RWPE2 (cell line): ENCODE data around the gene CTDSP2.
A peak's percentile ranks its signal among the peaks of the same experiment; 100 is the strongest.

Experiments
- ATAC-seq: fragments of 200-7000 bp; cut with Tn5 transposase; 3 replicates; pipeline ENCODE4 v1.9.1; 2021; ENCODE audit warnings: low read depth
- DNase-seq: peaks from one replicate; pipeline ENCODE4 v3.0.0-alpha.2; 2020; ENCODE audit warnings: low spot score
- H3K27ac ChIP-seq: fragments of 450-650 bp; 2 replicates; pipeline ENCODE4 v1.5.1; 2017; ENCODE audit warnings: mild to moderate bottlenecking; ENCODE audit not compliant: poor library complexity, severe bottlenecking
- H3K27me3 ChIP-seq: fragments of 250-450 bp; sonication (Bioruptor Pico); 2 replicates; pipeline ENCODE4 v1.5.1; 2021; ENCODE audit warnings: mild to moderate bottlenecking, moderate library complexity; ENCODE audit not compliant: insufficient read depth, poor library complexity, severe bottlenecking
- H3K36me3 ChIP-seq: fragments of 250-450 bp; sonication (Bioruptor Pico); 2 replicates; pipeline ENCODE4 v1.5.1; 2020; ENCODE audit warnings: low read depth, mild to moderate bottlenecking, moderate library complexity
- H3K4me1 ChIP-seq: fragments of 250-450 bp; sonication (Bioruptor Pico); 2 replicates; pipeline ENCODE4 v1.5.1; 2021; ENCODE audit warnings: mild to moderate bottlenecking, moderate library complexity; ENCODE audit not compliant: insufficient read depth, poor library complexity, severe bottlenecking
- H3K4me3 ChIP-seq: fragments of 250-450 bp; sonication (Bioruptor Pico); 2 replicates; pipeline ENCODE4 v1.5.1; 2021; ENCODE audit warnings: mild to moderate bottlenecking, moderate library complexity; ENCODE audit not compliant: severe bottlenecking
- H3K9me3 ChIP-seq: fragments of 250-450 bp; sonication (Bioruptor Pico); 2 replicates; pipeline ENCODE4 v1.5.1; 2021; ENCODE audit warnings: mild to moderate bottlenecking, moderate library complexity; ENCODE audit not compliant: severe bottlenecking
- CTCF ChIP-seq: fragments of 450-650 bp; IDR thresholded peaks from one replicate; pipeline ENCODE4 v1.5.1; 2017; ENCODE audit warnings: mild to moderate bottlenecking, moderate library complexity; ENCODE audit not compliant: poor library complexity, severe bottlenecking

Gene CTDSP2

GRCh38 chr12:57817261-57817989, 29.1 kb downstream of the CTDSP2 start:
- Histone ChIP-seq H3K27ac (no peak overlapping the region), H3K4me3 (no peak overlapping the region), H3K36me3 (peaks cover 3% of the 10 kb centered on the region), H3K4me1 (no peaks in the 10 kb centered on the region), H3K9me3 (no peaks in the 10 kb centered on the region), H3K27me3 (no peaks in the 10 kb centered on the region)
- ATAC-seq (no peak), DNase-seq (no peak)
- TF ChIP-seq CTCF, result no peak

- ATAC-seq, result no peak
- H3K4me1 ChIP-seq, result no peaks in the 10 kb centered on the region
Measured at GRCh38 chr12:57816855-57817151, 29.7 kb downstream of the CTDSP2 start.

GRCh38 chr12:57816001-57816854, 30.3 kb downstream of the CTDSP2 start:
- DNase-seq (no peak), ATAC-seq (no peak)
- no peak for TF ChIP-seq CTCF
- H3K27ac ChIP-seq, result no peak overlapping the region
- H3K4me1 ChIP-seq, result no peaks in the 10 kb centered on the region
- H3K9me3 ChIP-seq, result no peaks in the 10 kb centered on the region
- no peaks in the 10 kb centered on the region for H3K27me3 ChIP-seq
- no peaks in the 10 kb centered on the region for H3K36me3 ChIP-seq
- H3K4me3 ChIP-seq, result no peak overlapping the region

More at GRCh38 chr12:57816855-57817151, 29.7 kb downstream of the CTDSP2 start:
- Histone ChIP-seq H3K9me3 (no peaks in the 10 kb centered on the region), H3K27me3 (no peaks in the 10 kb centered on the region), H3K27ac (no peak overlapping the region), H3K36me3 (no peaks in the 10 kb centered on the region), H3K4me3 (no peak overlapping the region)
- DNase-seq, result no peak
- TF ChIP-seq CTCF, result no peak

- DNase-seq (no peak), ATAC-seq (no peak)
- peaks cover 4% of the 10 kb centered on the region for H3K4me1 ChIP-seq
- H3K9me3 ChIP-seq, result no peaks in the 10 kb centered on the region
- H3K27me3 ChIP-seq, result no peaks in the 10 kb centered on the region
- peak; percentile 24 for TF ChIP-seq CTCF
- no peak overlapping the region for H3K4me3 ChIP-seq
- H3K27ac ChIP-seq, result no peak overlapping the region
- H3K36me3 ChIP-seq, result no peaks in the 10 kb centered on the region
Measured at GRCh38 chr12:57815177-57816000, 31.1 kb downstream of the CTDSP2 start.
